AG09319 (cell line): ENCODE results near the gene CDK8.
"Not testable (repeated sequence)": the region's sequence is repeated elsewhere in the genome, so short reads cannot be mapped to it uniquely, and the experiment has no call there.

Experiments
- DNase-seq: peaks from one replicate; pipeline ENCODE4 v3.0.0-alpha.2; 2010; ENCODE audit warnings: low read depth; ENCODE audit errors: extremely low read depth
- TF ChIP-seq, protein P1 (sequence below): IDR thresholded peaks from 2 replicates; pipeline ENCODE4 v1.5.1; 2011; ENCODE audit warnings: low read depth, mild to moderate bottlenecking, inconsistent platforms, low read length, moderate library complexity

The CDK8 gene

DNA sequence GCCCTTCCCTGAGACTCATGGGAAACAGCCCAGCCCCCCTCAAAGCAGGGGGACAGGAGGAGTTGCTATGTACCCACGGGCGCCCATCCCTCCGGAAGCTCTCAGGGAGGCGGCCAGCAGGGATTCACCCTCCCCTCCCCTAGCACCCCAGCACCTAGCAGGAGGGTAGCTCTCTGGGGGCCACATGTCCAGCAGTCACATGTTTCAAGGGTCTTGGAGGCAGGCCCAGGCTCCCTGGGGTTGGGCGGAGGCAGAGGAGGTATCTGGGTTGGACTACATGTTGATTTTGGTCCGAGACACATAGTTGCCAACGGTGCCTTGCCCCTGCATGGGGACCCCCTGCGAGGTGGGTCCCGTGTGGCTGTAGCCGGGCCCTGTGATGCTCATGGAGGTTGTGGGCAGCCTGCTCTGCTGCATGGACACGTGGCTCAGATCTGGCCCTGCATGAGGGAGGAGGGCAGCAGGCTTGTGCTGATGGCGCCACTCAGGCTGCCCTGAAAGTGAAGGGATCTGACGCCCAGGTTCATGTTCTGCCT, 24.8 kb upstream of the CDK8 start:
- no peak for DNase-seq
- TF ChIP-seq, protein P1, sequence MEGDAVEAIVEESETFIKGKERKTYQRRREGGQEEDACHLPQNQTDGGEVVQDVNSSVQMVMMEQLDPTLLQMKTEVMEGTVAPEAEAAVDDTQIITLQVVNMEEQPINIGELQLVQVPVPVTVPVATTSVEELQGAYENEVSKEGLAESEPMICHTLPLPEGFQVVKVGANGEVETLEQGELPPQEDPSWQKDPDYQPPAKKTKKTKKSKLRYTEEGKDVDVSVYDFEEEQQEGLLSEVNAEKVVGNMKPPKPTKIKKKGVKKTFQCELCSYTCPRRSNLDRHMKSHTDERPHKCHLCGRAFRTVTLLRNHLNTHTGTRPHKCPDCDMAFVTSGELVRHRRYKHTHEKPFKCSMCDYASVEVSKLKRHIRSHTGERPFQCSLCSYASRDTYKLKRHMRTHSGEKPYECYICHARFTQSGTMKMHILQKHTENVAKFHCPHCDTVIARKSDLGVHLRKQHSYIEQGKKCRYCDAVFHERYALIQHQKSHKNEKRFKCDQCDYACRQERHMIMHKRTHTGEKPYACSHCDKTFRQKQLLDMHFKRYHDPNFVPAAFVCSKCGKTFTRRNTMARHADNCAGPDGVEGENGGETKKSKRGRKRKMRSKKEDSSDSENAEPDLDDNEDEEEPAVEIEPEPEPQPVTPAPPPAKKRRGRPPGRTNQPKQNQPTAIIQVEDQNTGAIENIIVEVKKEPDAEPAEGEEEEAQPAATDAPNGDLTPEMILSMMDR = no peak

DNA sequence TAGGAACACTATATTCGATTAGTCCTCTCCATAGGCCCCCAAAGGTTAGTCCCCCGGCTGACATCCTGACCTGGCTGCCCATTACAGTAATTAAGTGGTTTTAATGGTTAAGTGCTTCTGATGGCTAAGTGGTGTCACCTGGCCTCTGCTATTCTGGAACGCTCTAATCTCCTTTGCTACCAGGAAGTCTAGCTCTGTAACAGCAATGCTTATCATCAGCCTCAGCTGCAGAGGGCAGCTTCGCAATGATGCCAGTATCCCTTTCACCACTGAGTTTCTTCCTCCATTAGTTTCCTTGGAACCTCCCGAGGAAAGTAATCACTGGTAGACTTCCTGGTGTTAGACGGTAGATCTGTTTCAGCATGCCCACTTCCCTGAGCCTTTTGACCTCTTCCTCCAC, 23.2 kb upstream of the CDK8 start:
- no peak for DNase-seq
- TF ChIP-seq, protein P1 = no peak

DNA sequence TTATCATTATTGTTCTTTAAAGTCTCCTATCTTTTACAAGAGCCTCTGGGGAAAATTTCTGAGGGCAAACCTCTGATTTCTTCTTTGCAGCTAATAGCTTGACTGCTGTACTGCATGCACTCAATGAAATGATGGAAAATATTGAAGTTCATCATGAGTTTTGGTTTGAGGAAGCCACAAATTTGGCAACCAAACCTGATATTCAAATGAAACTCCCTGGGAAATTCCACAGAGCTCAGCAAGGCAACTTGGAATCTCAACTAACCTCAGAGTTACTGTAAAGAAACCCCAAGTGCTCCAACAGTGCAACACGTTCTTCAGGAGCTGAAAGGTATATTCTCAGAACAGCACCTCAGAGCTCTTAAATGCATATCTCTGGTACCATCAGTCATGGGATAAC, 17.6 kb upstream of the CDK8 start:
- no peak for DNase-seq
- TF ChIP-seq, protein P1 = no peak

DNA sequence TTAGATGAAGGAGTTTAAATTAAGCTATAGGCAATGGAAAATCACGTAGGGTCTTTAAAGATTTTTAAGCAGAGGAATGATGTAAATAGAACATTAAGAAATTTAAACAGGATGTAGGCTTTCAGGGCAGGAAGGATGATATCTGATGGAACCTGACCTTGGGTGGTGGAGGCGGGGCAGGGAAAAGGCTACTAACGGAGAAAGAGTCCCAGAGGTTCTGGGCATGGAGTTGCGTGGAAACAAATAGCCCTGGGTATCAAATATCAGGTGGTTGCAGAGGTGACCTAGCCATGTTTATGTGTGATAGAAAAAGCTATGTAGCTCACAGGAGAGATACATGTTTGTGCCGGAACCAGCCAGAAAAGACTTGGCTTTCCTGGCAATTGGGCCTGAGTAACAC, 7.8 kb upstream of the CDK8 start:
- DNase-seq = no peak
- TF ChIP-seq, protein P1 = no peak

DNA sequence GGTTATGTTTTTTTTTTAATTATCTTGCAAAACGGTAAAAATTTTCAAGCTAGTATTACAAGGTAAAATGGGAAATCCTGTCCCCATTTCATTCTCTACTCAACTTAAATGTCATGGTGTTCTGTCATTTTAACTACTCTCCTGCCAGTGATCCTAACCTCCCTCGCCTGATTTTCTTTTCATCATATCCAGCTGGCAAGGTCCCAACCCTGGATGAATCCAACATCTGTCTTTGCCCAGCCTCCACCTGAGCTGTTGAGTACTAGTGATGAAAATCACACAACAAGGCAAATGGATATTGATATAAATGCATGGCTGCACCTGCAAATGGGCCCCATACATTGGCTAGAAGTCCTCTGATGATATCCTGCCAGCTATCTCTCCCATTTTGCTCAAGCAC, 6.9 kb upstream of the CDK8 start:
- TF ChIP-seq, protein P1 = no peak
- no peak for DNase-seq

DNA sequence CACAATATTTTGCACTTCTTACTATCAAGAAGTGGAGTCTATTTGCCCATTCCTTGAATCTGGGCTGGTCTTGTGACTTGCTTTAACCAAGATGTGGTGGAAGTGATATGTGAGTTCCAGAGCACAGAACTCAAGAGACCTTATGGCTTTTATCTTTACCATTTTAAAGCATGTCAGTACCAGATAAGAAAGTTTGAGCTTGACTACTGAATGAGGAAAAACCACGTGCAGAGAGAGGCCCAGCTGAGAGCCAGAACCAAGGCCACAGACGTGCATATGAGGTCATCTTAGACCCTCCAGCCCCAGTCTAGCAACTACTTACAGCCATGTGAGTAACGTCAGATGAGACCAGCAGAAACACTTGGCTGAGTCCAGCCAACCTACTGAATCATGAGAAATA, 6.3 kb upstream of the CDK8 start:
- TF ChIP-seq, protein P1 = no peak

DNA sequence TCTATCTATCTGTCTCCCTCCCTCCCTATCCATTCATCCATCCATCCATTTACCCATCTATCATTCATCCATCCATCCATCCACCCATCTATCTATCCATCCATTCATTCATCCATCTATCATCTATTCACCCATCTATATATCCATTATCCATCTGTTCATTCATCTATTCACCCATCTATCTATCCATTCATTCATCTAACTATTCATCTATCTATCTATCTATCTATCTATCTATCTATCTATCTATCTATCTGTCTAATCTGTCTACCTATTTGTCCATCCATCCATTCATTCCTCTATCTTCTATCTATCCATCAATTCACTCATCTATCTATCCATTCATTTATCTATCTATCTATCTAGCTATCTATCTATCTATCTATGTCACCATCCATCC, 4.4 kb upstream of the CDK8 start:
- no peak for DNase-seq
- TF ChIP-seq, protein P1 = no peak

More for the DNA sequence above, 6.3 kb upstream of the CDK8 start:
- no peak for DNase-seq

DNA sequence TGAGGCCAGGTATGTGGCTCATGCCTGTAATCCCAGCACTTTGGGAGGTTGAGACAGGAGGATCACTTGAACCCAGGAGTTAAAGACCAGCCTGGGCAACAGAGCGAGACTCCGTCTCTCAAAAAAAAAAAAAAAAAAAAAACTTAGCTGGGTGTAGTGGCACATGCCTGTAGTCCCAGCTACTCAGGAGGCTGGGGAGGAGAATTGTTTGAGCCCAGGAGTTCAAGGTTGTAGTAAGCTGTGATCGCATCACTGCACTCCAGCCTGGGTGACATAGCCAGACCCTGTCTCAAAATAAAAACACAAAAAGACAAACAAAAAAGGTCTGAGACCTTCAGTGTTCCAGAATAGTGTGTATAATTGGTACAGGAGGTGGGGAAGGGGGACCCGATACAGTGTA, 1.9 kb upstream of the CDK8 start:
- DNase-seq = not testable (repeated sequence)
